HepG2 (cell line): Measurements from ENCODE around the gene PLSCR5. TPM values are rescaled to one million over a fixed set of nuclear protein-coding genes. Genes with fewer than 3 reads are reported as not detected.

Source experiments
- GZF1 ChIP-seq: sonication (generic); formaldehyde crosslinking; IDR thresholded peaks from 2 replicates; pipeline ENCODE4 v1.5.1; 2020; ENCODE audit warnings: mild to moderate bottlenecking, missing genetic modification reagents
- KDM6A ChIP-seq: IDR thresholded peaks from 2 replicates; pipeline ENCODE4 v1.6.1; 2016; ENCODE audit warnings: low read depth
- KMT2A ChIP-seq: sonication (generic); formaldehyde crosslinking; IDR thresholded peaks from 2 replicates; pipeline ENCODE4 v1.4.0; 2020; ENCODE audit warnings: missing genetic modification reagents
- MATR3 ChIP-seq: sonication (generic); formaldehyde crosslinking; IDR thresholded peaks from 2 replicates; pipeline ENCODE4 v1.4.0; 2020; ENCODE audit warnings: missing genetic modification reagents
- NKX3-1 ChIP-seq: sonication (generic); formaldehyde crosslinking; IDR thresholded peaks from 2 replicates; pipeline ENCODE4 v1.5.0; 2020; ENCODE audit warnings: missing genetic modification reagents
- REL ChIP-seq: sonication (generic); formaldehyde crosslinking; conservative IDR thresholded peaks from 2 replicates; pipeline ENCODE4 v1.8.0; 2022; ENCODE audit warnings: mild to moderate bottlenecking, missing genetic modification reagents, moderate library complexity
- TAF1 ChIP-seq: sonication (generic); formaldehyde crosslinking; IDR thresholded peaks from 2 replicates; pipeline ENCODE4 v1.4.0; 2020; ENCODE audit warnings: missing genetic modification reagents
- U2AF1 ChIP-seq: fragments of 200-400 bp; formaldehyde crosslinking; optimal IDR thresholded peaks from 2 replicates; pipeline ENCODE3; 2017; ENCODE audit warnings: mild to moderate bottlenecking, low read depth, low read length
- XBP1 ChIP-seq: sonication (generic); formaldehyde crosslinking; IDR thresholded peaks from 2 replicates; pipeline ENCODE4 v1.5.0; 2020; ENCODE audit warnings: missing genetic modification reagents
- ZBTB42 ChIP-seq: sonication (generic); formaldehyde crosslinking; IDR thresholded peaks from 2 replicates; pipeline ENCODE4 v1.5.0; 2020; ENCODE audit warnings: mild to moderate bottlenecking, missing genetic modification reagents
- ZNF263 ChIP-seq: sonication (generic); formaldehyde crosslinking; IDR thresholded peaks from 2 replicates; pipeline ENCODE4 v1.4.0; 2020; ENCODE audit warnings: missing genetic modification reagents
- ZNF3 ChIP-seq: IDR thresholded peaks from 2 replicates; pipeline ENCODE4 v1.7.0; 2017; ENCODE audit warnings: inconsistent platforms
- ZNF432 ChIP-seq: sonication (generic); formaldehyde crosslinking; IDR thresholded peaks from 2 replicates; pipeline ENCODE4 v1.5.0; 2020; ENCODE audit warnings: missing genetic modification reagents, mild to moderate bottlenecking, borderline replicate concordance
- ZNF788 ChIP-seq: sonication (generic); formaldehyde crosslinking; IDR thresholded peaks from 2 replicates; pipeline ENCODE4 v1.5.0; 2020; ENCODE audit warnings: mild to moderate bottlenecking, missing genetic modification reagents, borderline replicate concordance
- ZSCAN31 ChIP-seq: sonication (generic); formaldehyde crosslinking; IDR thresholded peaks from 2 replicates; pipeline ENCODE4 v1.5.0; 2020; ENCODE audit warnings: low read depth, mild to moderate bottlenecking, missing genetic modification reagents
- polyA plus RNA-seq, 8 experiments: library from polyadenylated mRNA; depleted of rRNA in 3 of 8; stranded (reverse) in 7 of 8; unstranded in 1 of 8; fragments of >200 nt; fragmentation: Illumina TruSeq in 4 of 8; extraction: Trizol in 4 of 8; gene quantifications; 2 replicates each; pipeline versions ENCODE4 v1.2.1 to v1.2.3, GENCODE V29; 2011 to 2016; ENCODE audit warnings: low read depth in 4 of 8, missing spikeins in 1 of 8, mixed read lengths in 1 of 8; ENCODE audit not compliant: insufficient read depth in 1 of 8
- total RNA-seq, 5 experiments: library from RNA; depleted of rRNA; stranded (reverse); fragments of >200 nt; fragmentation: Illumina TruSeq; extraction: Trizol; gene quantifications; 2 replicates each; pipeline ENCODE4 v1.2.3, GENCODE V29; 2016; ENCODE audit warnings: low read depth in 1 of 5
- TF ChIP-seq, protein P1 (sequence below): fragments of 450-650 bp; IDR thresholded peaks from 2 replicates; pipeline ENCODE4 v1.6.1; 2017
- TF ChIP-seq, protein P2 (sequence below): sonication (generic); formaldehyde crosslinking; IDR thresholded peaks from 2 replicates; pipeline ENCODE4 v1.5.0; 2020; ENCODE audit warnings: mild to moderate bottlenecking, missing genetic modification reagents, borderline replicate concordance
- TF ChIP-seq, protein P3 (sequence below): sonication (generic); formaldehyde crosslinking; conservative IDR thresholded peaks from 2 replicates; pipeline ENCODE4 v1.8.0; 2022; ENCODE audit warnings: missing genetic modification reagents
- TF ChIP-seq, protein P4 (sequence below): sonication (generic); formaldehyde crosslinking; IDR thresholded peaks from 2 replicates; pipeline ENCODE4 v1.4.0; 2020; ENCODE audit warnings: missing genetic modification reagents, borderline replicate concordance
- TF ChIP-seq, protein P5 (sequence below): sonication (generic); formaldehyde crosslinking; IDR thresholded peaks from 2 replicates; pipeline ENCODE4 v1.8.1; 2023; ENCODE audit warnings: mild to moderate bottlenecking, missing genetic modification reagents
- TF ChIP-seq, protein P6 (sequence below): sonication (generic); formaldehyde crosslinking; IDR thresholded peaks from 2 replicates; pipeline ENCODE4 v1.5.1; 2020; ENCODE audit warnings: mild to moderate bottlenecking, missing genetic modification reagents, borderline replicate concordance

PLSCR5 gene
- total and polyA plus RNA-seq, 2 of the 13 experiments (the other 11 are each of a cell fraction or from before 2014, with no cell fraction given): 0.50 TPM; not detected in 1

DNA sequence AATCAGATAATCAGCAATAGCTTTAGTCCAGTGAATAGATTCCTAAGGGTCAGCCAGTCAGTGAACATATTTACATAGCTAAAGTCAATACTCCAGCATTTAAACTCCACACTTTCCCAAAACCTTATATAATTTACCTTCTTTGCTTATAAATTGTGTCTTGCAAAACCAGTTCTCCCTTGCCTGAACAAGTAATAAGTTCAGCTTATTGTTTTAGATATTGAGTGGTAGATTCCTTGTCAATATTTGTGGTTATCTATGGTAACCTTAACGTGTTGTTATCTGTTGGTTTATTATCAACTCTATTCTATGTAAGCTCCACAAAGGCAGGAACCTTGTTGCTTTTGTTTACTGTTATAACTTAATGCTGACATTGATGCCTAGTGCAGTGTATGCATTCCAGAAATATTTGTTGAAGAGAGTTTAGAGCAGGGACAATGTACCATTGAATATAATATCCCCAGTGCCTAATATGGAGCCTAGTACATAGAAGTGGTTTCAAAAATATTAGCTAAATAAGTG, 24.0 kb downstream of the PLSCR5 start (continued):
- TF ChIP-seq, protein P1, sequence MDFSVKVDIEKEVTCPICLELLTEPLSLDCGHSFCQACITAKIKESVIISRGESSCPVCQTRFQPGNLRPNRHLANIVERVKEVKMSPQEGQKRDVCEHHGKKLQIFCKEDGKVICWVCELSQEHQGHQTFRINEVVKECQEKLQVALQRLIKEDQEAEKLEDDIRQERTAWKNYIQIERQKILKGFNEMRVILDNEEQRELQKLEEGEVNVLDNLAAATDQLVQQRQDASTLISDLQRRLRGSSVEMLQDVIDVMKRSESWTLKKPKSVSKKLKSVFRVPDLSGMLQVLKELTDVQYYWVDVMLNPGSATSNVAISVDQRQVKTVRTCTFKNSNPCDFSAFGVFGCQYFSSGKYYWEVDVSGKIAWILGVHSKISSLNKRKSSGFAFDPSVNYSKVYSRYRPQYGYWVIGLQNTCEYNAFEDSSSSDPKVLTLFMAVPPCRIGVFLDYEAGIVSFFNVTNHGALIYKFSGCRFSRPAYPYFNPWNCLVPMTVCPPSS: no peak
- TF ChIP-seq REL (CRISPR knock-in tag) (no peak), TAF1 (CRISPR knock-in tag) (no peak), GZF1 (CRISPR knock-in tag) (no peak), ZSCAN31 (CRISPR knock-in tag) (no peak), ZNF263 (no peak), ZNF788 (no peak), MATR3 (no peak), XBP1 (CRISPR knock-in tag) (no peak), ZBTB42 (no peak), U2AF1 (no peak), ZNF432 (CRISPR knock-in tag) (no peak), ZNF3 (peak; percentile 94), KMT2A (CRISPR knock-in tag) (no peak), NKX3-1 (CRISPR knock-in tag) (peak; percentile 72; the same call in 1 of the 2 replicates), KDM6A (CRISPR knock-in tag) (no peak)
- TF ChIP-seq, protein P2, sequence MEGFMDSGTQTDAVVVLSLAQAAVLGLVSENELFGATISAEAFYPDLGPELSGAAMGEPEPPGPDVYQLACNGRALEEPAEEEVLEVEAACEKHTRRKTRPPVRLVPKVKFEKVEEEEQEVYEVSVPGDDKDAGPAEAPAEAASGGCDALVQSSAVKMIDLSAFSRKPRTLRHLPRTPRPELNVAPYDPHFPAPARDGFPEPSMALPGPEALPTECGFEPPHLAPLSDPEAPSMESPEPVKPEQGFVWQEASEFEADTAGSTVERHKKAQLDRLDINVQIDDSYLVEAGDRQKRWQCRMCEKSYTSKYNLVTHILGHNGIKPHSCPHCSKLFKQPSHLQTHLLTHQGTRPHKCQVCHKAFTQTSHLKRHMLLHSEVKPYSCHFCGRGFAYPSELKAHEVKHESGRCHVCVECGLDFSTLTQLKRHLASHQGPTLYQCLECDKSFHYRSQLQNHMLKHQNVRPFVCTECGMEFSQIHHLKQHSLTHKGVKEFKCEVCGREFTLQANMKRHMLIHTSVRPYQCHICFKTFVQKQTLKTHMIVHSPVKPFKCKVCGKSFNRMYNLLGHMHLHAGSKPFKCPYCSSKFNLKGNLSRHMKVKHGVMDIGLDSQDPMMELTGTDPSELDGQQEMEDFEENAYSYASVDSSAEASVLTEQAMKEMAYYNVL (CRISPR knock-in tag): no peak
- TF ChIP-seq, protein P3, sequence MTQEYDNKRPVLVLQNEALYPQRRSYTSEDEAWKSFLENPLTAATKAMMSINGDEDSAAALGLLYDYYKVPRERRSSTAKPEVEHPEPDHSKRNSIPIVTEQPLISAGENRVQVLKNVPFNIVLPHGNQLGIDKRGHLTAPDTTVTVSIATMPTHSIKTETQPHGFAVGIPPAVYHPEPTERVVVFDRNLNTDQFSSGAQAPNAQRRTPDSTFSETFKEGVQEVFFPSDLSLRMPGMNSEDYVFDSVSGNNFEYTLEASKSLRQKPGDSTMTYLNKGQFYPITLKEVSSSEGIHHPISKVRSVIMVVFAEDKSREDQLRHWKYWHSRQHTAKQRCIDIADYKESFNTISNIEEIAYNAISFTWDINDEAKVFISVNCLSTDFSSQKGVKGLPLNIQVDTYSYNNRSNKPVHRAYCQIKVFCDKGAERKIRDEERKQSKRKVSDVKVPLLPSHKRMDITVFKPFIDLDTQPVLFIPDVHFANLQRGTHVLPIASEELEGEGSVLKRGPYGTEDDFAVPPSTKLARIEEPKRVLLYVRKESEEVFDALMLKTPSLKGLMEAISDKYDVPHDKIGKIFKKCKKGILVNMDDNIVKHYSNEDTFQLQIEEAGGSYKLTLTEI: no peak
- TF ChIP-seq, protein P4, sequence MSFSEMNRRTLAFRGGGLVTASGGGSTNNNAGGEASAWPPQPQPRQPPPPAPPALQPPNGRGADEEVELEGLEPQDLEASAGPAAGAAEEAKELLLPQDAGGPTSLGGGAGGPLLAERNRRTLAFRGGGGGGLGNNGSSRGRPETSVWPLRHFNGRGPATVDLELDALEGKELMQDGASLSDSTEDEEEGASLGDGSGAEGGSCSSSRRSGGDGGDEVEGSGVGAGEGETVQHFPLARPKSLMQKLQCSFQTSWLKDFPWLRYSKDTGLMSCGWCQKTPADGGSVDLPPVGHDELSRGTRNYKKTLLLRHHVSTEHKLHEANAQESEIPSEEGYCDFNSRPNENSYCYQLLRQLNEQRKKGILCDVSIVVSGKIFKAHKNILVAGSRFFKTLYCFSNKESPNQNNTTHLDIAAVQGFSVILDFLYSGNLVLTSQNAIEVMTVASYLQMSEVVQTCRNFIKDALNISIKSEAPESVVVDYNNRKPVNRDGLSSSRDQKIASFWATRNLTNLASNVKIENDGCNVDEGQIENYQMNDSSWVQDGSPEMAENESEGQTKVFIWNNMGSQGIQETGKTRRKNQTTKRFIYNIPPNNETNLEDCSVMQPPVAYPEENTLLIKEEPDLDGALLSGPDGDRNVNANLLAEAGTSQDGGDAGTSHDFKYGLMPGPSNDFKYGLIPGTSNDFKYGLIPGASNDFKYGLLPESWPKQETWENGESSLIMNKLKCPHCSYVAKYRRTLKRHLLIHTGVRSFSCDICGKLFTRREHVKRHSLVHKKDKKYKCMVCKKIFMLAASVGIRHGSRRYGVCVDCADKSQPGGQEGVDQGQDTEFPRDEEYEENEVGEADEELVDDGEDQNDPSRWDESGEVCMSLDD: no peak
- TF ChIP-seq, protein P5, sequence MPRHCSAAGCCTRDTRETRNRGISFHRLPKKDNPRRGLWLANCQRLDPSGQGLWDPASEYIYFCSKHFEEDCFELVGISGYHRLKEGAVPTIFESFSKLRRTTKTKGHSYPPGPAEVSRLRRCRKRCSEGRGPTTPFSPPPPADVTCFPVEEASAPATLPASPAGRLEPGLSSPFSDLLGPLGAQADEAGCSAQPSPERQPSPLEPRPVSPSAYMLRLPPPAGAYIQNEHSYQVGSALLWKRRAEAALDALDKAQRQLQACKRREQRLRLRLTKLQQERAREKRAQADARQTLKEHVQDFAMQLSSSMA (CRISPR knock-in tag): no peak
- TF ChIP-seq, protein P6, sequence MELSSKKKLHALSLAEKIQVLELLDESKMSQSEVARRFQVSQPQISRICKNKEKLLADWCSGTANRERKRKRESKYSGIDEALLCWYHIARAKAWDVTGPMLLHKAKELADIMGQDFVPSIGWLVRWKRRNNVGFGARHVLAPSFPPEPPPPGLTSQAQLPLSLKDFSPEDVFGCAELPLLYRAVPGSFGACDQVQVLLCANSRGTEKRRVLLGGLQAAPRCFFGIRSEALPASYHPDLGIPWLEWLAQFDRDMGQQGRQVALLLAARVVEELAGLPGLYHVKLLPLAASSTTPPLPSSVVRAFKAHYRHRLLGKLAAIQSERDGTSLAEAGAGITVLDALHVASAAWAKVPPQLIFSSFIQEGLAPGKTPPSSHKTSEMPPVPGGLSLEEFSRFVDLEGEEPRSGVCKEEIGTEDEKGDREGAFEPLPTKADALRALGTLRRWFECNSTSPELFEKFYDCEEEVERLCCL (CRISPR knock-in tag): no peak
